GM23248 (cell line): Measurements from ENCODE around the gene FBXO9.
"Not testable (repeated sequence)": the region's sequence is repeated elsewhere in the genome, so short reads cannot be mapped to it uniquely, and the experiment has no call there.

Experiments
- EZH2 ChIP-seq: fragments of 200-600 bp; sonication (generic); IDR thresholded peaks from 2 replicates; pipeline ENCODE4 v1.6.1; 2018; ENCODE audit warnings: antibody characterized with exemption, mild to moderate bottlenecking; ENCODE audit not compliant: insufficient read depth, poor library complexity, severe bottlenecking
- EZH2phosphoT487 ChIP-seq: fragments of 200-600 bp; sonication (generic); IDR thresholded peaks from 2 replicates; pipeline ENCODE4 v1.6.1; 2018; ENCODE audit warnings: antibody characterized with exemption, moderate library complexity, mild to moderate bottlenecking, low read depth; ENCODE audit not compliant: insufficient read depth

DNA sequence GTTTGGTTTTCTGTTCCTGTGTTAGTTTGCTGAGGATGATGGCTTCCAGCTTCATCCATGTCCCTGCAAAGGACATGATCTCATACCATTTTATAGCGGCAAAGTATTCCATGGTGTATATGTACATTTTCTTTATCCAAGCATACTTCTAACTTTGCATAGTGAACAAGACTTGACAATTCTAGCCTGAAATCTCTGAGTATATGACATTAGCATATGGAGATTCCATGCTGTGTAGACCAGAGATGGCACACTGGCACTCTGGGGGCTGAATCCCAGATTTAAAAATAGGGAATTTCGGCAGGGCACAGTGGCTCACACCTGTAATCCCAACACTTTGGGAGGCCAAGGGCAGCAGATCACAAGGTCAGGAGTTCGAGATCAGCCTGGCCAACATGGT is 13.1 kb upstream of the FBXO9 start:
- TF ChIP-seq EZH2, EZH2phosphoT487: not testable (repeated sequence)
